Measurements from ENCODE around the gene ELAPOR1. TPM values are rescaled to one million over a fixed set of nuclear protein-coding genes. Genes with fewer than 3 reads are reported as not detected.

ELAPOR1 gene
- total and polyA plus RNA-seq, 9 of the 15 experiments (the other 6 are each of a cell fraction or from before 2014, with no cell fraction given): 0.07 to 1.2 (median 0.18) TPM

DNA sequence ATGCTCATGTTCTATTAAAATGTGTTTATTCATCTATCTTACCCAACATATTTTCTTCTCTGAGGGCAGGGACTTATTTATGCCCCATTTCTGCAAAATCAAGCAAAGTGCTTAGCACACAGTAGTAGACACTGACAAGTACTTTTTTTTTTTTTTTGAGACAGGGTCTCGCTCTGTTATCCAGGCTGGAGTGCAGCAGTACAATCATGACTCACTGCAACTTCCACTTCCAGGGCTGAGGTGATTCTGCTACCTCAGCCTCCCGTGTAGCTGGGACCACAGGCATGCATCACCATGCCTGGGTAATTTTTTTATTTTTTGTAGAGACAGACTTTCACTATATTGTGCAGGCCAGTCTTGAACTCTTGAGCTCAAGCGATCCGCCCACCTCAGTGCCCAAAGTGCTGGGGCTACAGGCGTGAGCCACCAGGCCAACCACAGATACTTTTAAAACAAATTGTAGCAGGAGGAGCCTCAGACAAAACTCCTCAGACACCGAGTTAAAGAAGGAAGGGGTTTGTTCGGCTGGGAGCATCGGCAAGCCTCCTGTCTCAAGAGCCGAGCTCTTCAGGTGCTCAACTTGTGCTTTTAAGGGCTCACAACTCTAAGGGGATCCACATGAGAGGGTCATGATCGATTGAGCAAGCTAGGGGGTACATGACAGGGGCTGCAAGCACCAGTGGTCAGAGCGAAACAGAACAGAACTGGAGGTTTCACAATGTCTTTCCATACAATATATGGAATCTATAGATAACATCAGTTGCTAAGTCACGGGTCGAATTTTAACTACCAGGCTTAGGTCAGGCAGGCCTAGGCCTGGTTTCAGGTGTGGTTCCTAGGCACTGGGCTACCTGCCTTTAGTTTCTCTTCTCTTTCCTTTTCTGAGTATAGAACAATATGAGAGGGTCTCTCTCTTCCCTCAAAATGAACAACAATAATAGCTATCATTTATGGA, 29.1 kb upstream of the ELAPOR1 start:
- peak overlapping the region; percentile 93 for H2AFZ ChIP-seq (ENCODE audit: low read depth, low read length)
- POLR2A ChIA-PET: interaction anchor here (1.1 to 2.9 kb wide), 3 partner anchors 9 to 43 kb away, joined by 4 to 22 read pairs (median 5); partner anchors contain the start of genes TAF13 and WDR47
- H3K4me3 ChIP-seq: no peak overlapping the region
- peak overlapping the region; percentile 55 for H3K27ac ChIP-seq (ENCODE audit: extremely low read depth, low read depth, low read length)
- FAIRE-seq (peak; percentile 56), DNase-seq (ENCODE audit: extremely low read depth in 1 of 4, low spot score in 3 of 4) (peak in 1 of 4 experiments; percentile 72), ATAC-seq (peak; percentile 53)
- no peaks in the 10 kb centered on the region for H3K27me3 ChIP-seq (ENCODE audit: control insufficient read depth in 2 of 2, insufficient read depth in 2 of 2, low read length in 2 of 2)
- no peaks in the 10 kb centered on the region for H3K9me1 ChIP-seq (ENCODE audit: control insufficient read depth, insufficient read depth, low read length)
- no peaks in the 10 kb centered on the region for H4K20me1 ChIP-seq (replicated peaks; ENCODE audit: control insufficient read depth, insufficient read depth, low read length)
- peak overlapping the region; percentile 47 for H3K4me2 ChIP-seq (ENCODE audit: insufficient read depth, low read length)
- no peaks in the 10 kb centered on the region for H3K36me3 ChIP-seq (ENCODE audit: control insufficient read depth, insufficient read depth, low read length)
- no TSS peak for BruUV-seq (replicated peaks)
- CTCF ChIA-PET (ENCODE audit: low intra/inter-chr PET ratio): no interaction called here
- peaks cover 9 to 33% of the 10 kb centered on the region in 2 experiments for H3K4me1 ChIP-seq (replicated peaks in 1 of 2; ENCODE audit: control insufficient read depth in 2 of 2, insufficient read depth in 2 of 2, low read length in 2 of 2)
- intact Hi-C loops (cut with micrococcal nuclease) (no loop called here), in situ Hi-C loops (cut with MboI) (no loop called here)
- H3K9ac ChIP-seq (ENCODE audit: insufficient read depth in 1 of 2, low read depth in 2 of 2, low read length in 2 of 2): peak overlapping the region; percentile 27 to 28; a peak in 3 of 4 replicates
- peaks cover 10% of the 10 kb centered on the region for H3K79me2 ChIP-seq (ENCODE audit: control insufficient read depth, insufficient read depth, low read length)
- H3K9me3 ChIP-seq (replicated peaks; ENCODE audit: control insufficient read depth, insufficient read depth, low read depth, low read length): no peaks in the 10 kb centered on the region
- WGBS (ENCODE audit: insufficient coverage, low coverage, missing lambda C conversion rate): 43% methylated on average over 13 of the region's 13 CpGs
- TF ChIP-seq MTA3 (IDR thresholded peaks at IDR 0.05; ENCODE audit: borderline replicate concordance): peak; percentile 41; the same call in 1 of the 2 replicates
- no peak for TF ChIP-seq NR2F6 (CRISPR knock-in tag; IDR thresholded peaks at IDR 0.05)
- TF ChIP-seq ZNF143 (CRISPR knock-in tag; IDR thresholded peaks at IDR 0.05): no peak
- TF ChIP-seq MAFG (tag; conservative IDR thresholded peaks at IDR 0.05): peak; percentile 43; the same call in 1 of the 2 replicates
- no peak for TF ChIP-seq ZKSCAN8 (CRISPR knock-in tag; IDR thresholded peaks at IDR 0.05)
- no peak for TF ChIP-seq HNRNPLL (IDR thresholded peaks at IDR 0.05; ENCODE audit: low read depth, low read length, poor library complexity, severe bottlenecking)
- TF ChIP-seq, protein P1, sequence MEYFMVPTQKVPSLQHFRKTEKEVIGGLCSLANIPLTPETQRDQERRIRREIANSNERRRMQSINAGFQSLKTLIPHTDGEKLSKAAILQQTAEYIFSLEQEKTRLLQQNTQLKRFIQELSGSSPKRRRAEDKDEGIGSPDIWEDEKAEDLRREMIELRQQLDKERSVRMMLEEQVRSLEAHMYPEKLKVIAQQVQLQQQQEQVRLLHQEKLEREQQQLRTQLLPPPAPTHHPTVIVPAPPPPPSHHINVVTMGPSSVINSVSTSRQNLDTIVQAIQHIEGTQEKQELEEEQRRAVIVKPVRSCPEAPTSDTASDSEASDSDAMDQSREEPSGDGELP (CRISPR knock-in tag; IDR thresholded peaks at IDR 0.05; ENCODE audit: borderline replicate concordance): 0 out of 2 replicates have a peak, but pooled peaks have one; percentile 14
- no peak for TF ChIP-seq ZNF780A (CRISPR knock-in tag; IDR thresholded peaks at IDR 0.05)
- TF ChIP-seq ELF2 (CRISPR knock-in tag; IDR thresholded peaks at IDR 0.05): no peak
- no peak for TF ChIP-seq ZNF507 (tag; conservative IDR thresholded peaks at IDR 0.05)
- TF ChIP-seq ZNF583 (CRISPR knock-in tag; IDR thresholded peaks at IDR 0.05): no peak
- no peak for TF ChIP-seq CHD2 (IDR thresholded peaks at IDR 0.05; ENCODE audit: low read depth, low read length)
- no peak for TF ChIP-seq POLR2G (IDR thresholded peaks at IDR 0.05; ENCODE audit: low read depth, low read length)
- TF ChIP-seq, protein P2, sequence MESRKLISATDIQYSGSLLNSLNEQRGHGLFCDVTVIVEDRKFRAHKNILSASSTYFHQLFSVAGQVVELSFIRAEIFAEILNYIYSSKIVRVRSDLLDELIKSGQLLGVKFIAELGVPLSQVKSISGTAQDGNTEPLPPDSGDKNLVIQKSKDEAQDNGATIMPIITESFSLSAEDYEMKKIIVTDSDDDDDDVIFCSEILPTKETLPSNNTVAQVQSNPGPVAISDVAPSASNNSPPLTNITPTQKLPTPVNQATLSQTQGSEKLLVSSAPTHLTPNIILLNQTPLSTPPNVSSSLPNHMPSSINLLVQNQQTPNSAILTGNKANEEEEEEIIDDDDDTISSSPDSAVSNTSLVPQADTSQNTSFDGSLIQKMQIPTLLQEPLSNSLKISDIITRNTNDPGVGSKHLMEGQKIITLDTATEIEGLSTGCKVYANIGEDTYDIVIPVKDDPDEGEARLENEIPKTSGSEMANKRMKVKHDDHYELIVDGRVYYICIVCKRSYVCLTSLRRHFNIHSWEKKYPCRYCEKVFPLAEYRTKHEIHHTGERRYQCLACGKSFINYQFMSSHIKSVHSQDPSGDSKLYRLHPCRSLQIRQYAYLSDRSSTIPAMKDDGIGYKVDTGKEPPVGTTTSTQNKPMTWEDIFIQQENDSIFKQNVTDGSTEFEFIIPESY (CRISPR knock-in tag; IDR thresholded peaks at IDR 0.05): no peak
- peak; percentile 30; the same call in 1 of the 2 replicates for TF ChIP-seq GABPA (tag; conservative IDR thresholded peaks at IDR 0.05; ENCODE audit: low read depth)
- no peak for TF ChIP-seq PHTF2 (CRISPR knock-in tag; IDR thresholded peaks at IDR 0.05)
- TF ChIP-seq ZNF431 (CRISPR knock-in tag; IDR thresholded peaks at IDR 0.05): no peak
- no peak for TF ChIP-seq HLTF (IDR thresholded peaks at IDR 0.05)

Measured in K562 (cell line).